ENCODE data around the gene CRB2.
A peak's percentile ranks its signal among the peaks of the same experiment; 100 is the strongest.

The CRB2 gene

GRCh38 chr9:123364241-123364824 lies 8.3 kb downstream of the CRB2 start:
- DNase-seq (ENCODE audit: low spot score), result no peak

DNA sequence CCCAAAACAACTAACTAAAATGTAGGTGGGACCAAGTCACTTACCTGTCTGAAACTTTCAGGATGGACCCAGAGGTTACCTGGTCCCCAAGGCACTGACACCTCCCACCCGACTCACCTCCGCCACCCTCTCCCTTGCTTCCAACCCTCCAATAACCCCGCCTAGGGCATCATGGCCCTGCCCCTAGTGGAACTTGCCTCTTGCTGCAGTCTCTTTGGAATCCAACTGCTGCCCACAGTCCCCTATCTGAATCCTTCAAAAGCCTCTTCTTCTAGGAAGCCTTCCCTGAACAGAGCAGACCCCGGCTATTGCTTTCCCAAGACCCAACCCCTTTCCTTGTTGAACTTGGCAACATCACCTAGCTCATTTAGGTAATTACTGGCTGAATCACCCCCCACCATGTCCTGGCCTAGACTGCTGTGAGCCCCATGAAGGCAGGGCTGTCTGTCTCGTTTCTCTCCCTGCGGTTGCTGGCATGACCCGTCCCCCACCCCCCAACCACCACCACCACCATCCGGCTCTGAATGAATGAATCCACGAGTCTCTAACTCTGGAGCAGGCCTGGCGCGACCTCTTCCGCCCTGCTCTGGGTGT lies 9.4 kb downstream of the CRB2 start:
- DNase-seq (ENCODE audit: low spot score), result peak; percentile 42

GRCh38 chr9:123365881-123366528 lies 10.0 kb downstream of the CRB2 start:
- DNase-seq (ENCODE audit: low spot score), result no peak

DNA sequence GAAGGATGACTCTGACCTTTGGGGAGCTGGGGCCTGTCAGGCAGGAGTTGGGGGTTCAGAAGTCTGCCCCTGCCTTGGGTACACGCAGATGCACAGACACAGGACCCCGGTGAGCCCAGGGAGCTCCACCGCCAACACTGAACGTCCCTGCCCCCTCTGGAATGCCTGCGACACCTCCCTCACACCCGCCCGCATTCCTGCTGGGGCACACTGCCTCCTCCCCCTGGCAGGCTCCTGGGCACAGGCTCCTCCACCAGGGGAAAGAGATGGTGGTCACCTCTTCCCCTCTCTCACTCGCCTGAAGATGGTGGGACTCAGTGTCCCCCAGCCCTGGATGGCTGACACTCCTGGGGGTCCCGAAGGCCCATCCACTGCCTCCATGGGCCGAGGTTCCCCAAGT lies 12.0 kb downstream of the CRB2 start:
- no peak for DNase-seq (ENCODE audit: low spot score)

DNA sequence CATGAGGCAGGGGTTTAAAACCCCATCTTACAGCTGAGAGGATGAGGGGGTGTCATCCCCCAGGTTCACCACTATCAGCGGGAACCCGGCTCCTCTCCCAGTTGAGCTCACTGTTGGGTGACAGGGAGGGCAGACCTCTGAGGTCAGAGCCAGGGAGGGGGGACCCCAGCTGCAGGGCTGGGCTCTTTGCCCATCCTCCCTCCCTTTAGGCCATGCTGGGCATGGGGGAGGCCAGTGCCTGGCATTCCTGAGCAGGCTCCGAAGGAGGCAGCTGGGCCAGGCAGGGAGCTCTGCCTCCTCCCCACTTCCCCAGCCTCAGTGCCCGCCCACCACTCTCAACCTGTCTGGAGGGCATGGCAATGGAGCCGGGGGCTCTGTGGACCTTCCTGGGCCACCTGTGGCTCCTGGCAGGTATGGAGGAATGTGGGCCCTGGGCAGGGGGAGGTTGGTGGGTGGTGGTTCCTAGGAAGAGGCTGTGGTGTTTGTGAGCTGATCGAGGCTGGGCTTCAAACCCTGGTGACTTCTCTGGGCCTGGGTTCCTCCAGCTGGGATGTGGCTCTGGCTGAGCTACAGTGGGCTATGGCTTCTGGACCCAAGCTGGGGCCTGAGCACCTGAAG lies 12.6 kb downstream of the CRB2 start:
- no peak for DNase-seq (ENCODE audit: low spot score)

DNA sequence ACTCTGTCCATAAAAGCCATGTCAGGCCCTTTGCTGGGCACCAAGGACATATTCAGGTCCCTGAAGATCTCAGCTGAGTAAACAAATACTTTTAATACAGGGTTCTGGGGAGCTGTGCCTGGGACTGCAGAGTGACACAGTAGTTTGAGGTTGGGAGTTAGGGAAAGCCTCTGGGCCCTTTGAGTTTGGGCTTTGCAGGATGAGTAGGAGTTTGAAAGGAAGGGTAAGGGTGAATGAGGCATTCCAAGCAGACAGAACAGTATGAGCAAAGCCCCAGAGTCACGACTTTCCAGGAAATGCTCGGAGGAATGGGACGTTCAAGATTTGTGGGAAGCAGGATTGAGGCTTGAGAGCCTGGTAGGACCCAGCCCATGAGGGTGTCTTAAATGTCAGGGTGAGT lies 13.3 kb downstream of the CRB2 start:
- no peak for DNase-seq (ENCODE audit: low spot score)

GRCh38 chr9:123370108-123370507 lies 14.1 kb downstream of the CRB2 start:
- no peak for DNase-seq (ENCODE audit: low spot score)

- no peak for DNase-seq (ENCODE audit: low spot score)
These were observed 14.7 kb downstream of the CRB2 start for GRCh38 chr9:123370526-123371227.

GRCh38 chr9:123371228-123371584 lies 15.2 kb downstream of the CRB2 start:
- DNase-seq (ENCODE audit: low spot score), result no peak

DNA sequence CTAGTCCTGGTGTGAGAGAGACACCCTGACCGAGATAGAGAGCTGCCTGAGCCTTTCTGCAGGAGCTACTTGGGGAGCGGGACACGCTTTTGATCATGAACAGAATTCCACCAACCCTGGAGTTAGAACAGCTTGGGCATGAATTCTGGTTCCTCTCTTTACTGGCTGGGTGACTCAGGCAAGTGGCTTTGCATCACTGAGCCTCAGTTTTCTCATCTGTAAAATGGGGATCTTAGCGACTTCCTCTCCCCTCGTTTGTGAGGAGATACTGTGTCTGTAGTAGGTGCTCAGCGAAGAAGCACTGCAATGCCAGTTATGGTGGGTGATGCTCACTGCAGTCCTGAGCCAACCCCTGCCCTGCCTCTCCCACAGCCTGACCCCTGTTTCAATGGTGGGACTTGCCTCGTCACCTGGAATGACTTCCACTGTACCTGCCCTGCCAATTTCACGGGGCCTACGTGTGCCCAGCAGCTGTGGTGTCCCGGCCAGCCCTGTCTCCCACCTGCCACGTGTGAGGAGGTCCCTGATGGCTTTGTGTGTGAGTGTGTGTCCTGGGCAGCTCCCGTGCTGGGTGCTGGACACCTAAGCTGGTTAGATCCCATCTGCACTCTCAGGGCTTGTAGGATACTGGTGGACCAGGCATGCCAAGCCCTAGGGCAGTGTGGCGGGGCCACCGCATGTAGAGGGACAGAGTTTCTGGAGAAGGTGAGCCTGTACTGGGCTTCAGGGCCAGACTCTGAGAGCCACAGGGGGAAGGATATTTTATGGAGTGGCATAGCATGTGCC lies 16.0 kb downstream of the CRB2 start:
- no peak for DNase-seq (ENCODE audit: low spot score)

DNA sequence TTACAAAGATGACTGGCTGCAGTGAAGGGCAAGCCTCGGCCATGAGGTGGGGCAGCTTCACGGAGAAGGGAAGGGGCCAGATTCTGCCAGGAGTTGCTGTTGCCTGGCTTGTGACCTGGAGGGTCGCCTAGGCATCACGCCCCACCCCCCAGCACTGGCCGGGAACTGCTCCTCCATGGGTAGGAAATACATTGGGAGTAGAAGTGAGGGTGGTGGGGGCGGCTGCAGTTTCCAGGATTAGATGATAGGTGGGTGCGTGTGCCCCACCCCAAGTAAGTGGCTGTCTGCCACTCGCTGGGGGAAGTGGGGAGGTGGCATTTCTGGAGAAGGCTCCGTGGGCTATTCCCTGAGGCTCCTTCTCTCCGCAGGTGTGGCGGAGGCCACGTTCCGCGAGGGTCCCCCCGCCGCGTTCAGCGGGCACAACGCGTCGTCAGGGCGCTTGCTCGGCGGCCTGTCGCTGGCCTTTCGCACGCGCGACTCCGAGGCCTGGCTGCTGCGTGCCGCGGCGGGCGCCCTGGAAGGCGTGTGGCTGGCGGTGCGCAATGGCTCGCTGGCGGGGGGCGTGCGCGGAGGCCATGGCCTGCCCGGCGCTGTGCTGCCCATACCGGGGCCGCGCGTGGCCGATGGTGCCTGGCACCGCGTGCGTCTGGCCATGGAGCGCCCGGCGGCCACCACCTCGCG lies 16.9 kb downstream of the CRB2 start:
- no peak for DNase-seq (ENCODE audit: low spot score)

- DNase-seq (ENCODE audit: low spot score), result no peak
These were observed 17.5 kb downstream of the CRB2 start for GRCh38 chr9:123373447-123373923.

GRCh38 chr9:123373946-123374345 lies 17.9 kb downstream of the CRB2 start:
- no peak for DNase-seq (ENCODE audit: low spot score)

- no peak for DNase-seq (ENCODE audit: low spot score)
These were observed 19.6 kb downstream of the CRB2 start for GRCh38 chr9:123375469-123376132.

- DNase-seq (ENCODE audit: low spot score), result no peak
These were observed 20.4 kb downstream of the CRB2 start for GRCh38 chr9:123376218-123377071.

- no peak for DNase-seq (ENCODE audit: low spot score)
These were observed 21.4 kb downstream of the CRB2 start for GRCh38 chr9:123377211-123377971.

DNA sequence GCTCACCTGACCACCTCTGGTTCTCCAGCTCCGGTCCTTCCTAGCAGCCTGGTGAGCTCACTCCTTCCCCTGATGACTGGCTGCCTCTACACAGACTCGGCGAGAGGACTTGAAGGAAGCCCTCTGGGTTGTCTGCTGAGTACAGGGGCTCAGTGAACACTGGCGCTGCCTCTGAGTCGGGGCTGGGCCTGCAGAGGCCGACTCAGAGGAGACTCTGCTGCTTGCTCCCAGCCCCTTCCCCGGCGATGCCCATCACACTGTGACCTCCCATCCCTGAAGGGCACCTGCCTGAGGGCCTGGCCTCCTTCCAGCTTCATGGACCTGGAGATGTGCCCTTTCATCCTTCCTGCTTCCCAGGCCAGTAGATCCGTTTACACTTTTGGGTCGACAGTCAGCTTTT lies 22.0 kb downstream of the CRB2 start:
- DNase-seq (ENCODE audit: low spot score), result no peak

DNA sequence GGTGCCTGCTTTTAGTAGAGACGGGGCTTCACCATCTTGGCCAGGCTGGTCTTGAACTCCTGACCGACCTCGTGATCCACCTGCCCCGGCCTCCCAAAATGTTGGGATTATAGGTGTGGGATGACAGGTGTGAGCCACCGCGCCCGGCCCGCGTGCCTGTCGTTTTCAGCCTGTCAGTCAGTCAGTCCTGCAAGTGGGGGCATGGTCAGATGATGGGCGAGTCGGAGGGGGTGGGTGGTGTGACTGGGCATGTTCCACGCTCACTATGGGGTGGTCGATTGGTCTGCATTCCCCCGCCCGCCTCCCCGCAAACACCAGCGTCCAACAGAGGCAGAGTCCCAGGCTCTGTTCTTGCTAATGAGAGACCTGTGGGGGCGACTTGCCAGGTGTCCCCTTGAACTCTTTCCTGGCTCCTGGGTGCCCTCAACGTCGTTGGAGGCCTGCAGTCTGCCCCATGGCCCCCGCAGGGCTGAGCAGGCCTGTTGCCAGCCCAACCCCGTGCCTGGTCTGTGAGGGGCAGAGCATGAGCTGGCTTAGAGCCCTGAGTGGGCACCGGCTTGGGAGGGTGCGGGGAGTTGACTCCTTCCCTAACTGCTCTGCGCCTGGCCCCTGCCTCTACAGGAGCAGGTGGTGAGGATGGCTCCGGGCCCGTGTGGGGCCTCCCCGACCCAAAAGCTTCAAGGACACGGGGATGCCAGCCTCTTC lies 23.1 kb downstream of the CRB2 start:
- DNase-seq (ENCODE audit: low spot score), result no peak

Measured in RKO (cell line).